ENCODE measurements around the gene SIX5. TPM values are rescaled to one million over a fixed set of nuclear protein-coding genes. Genes with fewer than 3 reads are reported as not detected.

The SIX5 gene
- 3.7 and 5.6 TPM in 2 replicates for total RNA-seq

DNA sequence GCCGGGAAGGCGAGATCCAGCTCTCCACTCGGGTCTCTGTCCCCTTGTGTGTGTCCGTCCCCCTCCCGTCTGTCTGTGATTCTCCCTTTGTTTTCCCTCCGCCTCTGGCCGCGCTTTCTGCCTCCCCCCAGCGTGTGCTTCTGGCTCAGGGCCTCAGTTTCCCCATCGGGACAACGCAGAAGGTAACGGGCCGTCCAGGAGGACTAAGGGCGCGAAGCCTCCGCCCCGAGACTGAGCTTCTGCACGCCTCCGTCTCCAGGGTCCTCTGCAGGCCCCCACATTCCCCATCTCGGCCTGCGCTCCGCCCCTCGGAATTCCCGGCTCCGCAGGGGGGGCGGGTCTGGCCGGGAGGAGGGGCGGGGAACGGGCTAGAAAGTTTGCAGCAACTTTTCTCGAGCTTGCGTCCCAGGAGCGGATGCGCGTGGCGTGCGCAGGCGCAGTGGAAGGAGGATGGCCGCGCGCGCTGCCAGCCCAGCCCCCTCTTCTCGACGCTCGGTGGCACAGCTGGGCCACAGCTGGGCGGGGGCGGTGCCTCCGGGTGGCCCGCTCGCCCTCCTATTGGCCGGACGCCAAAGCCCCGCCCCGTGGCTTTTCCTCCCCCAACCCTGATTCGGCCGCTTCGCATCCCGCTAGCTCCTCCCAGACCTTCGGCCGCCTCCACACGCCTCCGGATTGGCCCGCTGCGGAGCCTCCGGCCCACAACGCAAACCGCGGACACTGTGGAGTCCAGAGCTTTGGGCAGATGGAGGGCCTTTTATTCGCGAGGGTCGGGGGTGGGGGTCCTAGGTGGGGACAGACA, at the start of gene SIX5:
Gene SIX5 (minus strand): TSS at position 269 of the 799 bp plus-strand sequence. CDS start 408 bp downstream, outside the sequence.
- intact Hi-C loops (cut with micrococcal nuclease), result loop anchor here (1.0 kb wide), 5 partner anchors 38 to 185 kb away; partner anchors contain the start of genes MYPOP, OPA3 and QPCTL
- peak; percentile 94 for DNase-seq (ENCODE audit: low spot score)
- H3K4me3 Mint-ChIP-seq, result peak within 1 kb of the TSS; percentile 88
- H3K9me3 Mint-ChIP-seq, result no peaks in the 10 kb centered on the region
- H3K27ac Mint-ChIP-seq, result peak within 1 kb of the TSS; percentile 86
- H3K4me1 Mint-ChIP-seq (ENCODE audit: low read depth), result peaks cover 9% of the 10 kb centered on the region
- peaks cover 3% of the 10 kb centered on the region for H3K36me3 Mint-ChIP-seq (ENCODE audit: low read depth)
- peaks cover 28% of the 10 kb centered on the region for H3K27me3 Mint-ChIP-seq (ENCODE audit: insufficient read depth)

DNA sequence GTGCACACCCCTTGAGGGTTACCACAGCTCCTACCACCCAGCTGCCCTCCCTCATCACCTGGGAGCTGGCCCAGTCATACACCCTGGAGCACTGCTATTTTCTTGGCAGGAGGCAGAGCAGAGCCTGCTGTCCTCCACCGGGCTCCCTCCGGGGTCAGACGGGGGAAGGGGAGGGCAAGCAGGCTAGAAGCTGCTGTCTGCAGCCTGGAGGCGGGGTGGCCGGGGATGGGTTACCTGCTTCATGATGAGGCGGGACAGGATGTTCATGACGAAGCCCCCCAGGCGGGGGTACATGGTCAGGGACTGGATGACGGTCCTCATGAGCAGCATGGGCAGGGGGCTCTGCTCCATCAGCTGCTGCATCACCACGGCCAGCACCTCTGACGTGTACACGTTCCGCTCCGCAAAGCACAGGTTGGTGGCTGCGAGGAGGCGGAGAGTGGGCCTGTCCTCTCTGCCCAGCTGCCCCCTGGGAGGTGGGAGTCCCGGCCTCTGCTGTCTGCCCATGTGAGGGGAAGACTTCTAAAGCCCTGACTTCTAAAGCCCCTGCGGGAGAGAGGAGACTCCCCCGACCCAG, 48.8 kb upstream of the SIX5 start:
- no peak for DNase-seq (ENCODE audit: low spot score)
- Mint-ChIP-seq H3K4me1 (ENCODE audit: low read depth) (no peaks in the 10 kb centered on the region), H3K27me3 (ENCODE audit: insufficient read depth) (no peaks in the 10 kb centered on the region), H3K36me3 (ENCODE audit: low read depth) (peaks cover 7% of the 10 kb centered on the region), H3K4me3 (no peak overlapping the region), H3K27ac (no peak overlapping the region), H3K9me3 (no peaks in the 10 kb centered on the region)
- intact Hi-C loops (cut with micrococcal nuclease), result loop anchor here (1.0 to 2.0 kb wide), 5 partner anchors 19 to 84 kb away; partner anchors contain the start of gene MYPOP

DNA sequence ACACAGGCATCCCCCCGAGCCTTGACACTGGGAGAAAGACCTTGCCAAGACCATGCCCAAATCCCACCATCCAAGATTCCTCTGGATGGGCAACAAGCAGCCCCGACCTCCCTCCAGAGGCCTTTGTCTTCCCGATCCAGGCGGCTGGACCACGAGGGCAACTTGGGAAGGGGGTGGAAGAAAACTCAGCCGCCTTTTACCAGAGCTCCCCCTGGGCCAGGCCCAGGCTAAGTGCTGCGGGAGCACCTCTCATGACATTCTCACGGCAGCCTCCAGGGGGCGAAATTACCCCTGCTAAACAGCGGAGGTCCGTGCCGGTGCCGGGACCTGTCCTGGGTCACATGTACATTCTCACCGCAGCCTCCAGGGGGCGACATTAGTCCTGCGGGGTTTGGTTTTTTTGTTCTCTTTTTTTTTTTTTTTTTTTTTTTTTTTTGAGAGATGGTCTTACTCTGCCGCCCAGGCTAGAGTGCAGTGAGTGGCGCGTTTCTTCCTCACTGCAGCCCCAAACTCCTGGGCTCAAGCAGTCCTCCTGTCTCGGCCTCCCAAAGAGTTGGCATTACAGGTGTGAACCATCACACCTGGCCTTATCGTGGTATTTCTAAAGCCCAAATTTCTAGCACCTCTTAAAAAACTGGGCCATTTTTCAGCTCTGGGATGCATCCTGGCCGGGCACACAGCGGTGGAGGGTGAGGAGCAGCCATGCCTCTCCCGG, 48.1 kb upstream of the SIX5 start:
- peak; percentile 89 for DNase-seq (ENCODE audit: low spot score)
- H3K27me3 Mint-ChIP-seq (ENCODE audit: insufficient read depth), result no peaks in the 10 kb centered on the region
- no peaks in the 10 kb centered on the region for H3K4me1 Mint-ChIP-seq (ENCODE audit: low read depth)
- H3K27ac Mint-ChIP-seq, result no peak overlapping the region
- intact Hi-C loops (cut with micrococcal nuclease), result loop anchor here (1.0 to 2.0 kb wide), 5 partner anchors 18 to 85 kb away; partner anchors contain the start of gene MYPOP
- H3K9me3 Mint-ChIP-seq, result no peaks in the 10 kb centered on the region
- H3K36me3 Mint-ChIP-seq (ENCODE audit: low read depth), result peaks cover 7% of the 10 kb centered on the region
- no peak overlapping the region for H3K4me3 Mint-ChIP-seq

DNA sequence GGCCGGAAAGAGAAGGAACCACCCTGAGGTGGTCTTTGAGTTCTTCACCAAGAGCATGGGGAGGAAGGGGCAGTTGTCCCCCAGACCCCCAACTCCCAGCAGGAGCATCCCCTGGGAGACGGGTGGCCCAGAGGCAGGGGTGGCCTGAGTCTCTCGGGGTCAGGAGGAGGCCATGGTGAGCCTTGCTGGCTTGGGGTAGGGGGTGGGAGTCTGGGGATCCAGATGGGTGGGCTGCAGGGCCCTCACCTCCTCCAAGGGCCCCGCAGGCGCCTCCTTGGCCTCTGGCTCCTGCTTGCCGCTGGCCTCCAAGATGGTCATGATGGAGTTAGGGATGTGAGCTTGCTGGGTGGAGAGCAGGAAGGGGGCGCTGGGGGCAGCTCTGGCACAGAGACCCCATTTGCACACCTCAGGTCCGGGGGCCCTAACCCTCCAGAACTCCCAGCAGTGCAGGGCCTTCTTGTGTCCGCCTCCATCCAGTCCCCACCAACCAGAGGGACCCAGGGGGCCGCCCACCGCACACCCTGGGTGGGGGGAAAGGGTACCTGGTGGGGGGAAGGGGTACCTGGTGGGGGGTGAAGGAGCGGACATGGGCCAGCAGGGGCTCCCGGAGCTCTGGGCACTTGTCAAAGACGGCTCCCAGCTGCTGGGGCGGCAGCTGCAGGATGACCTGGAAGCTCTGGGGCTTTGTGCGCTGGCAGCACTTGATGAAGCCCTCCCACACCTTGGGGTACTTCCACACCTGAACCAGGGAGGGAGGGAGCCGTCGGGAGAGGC, 47.4 kb upstream of the SIX5 start:
- no peak overlapping the region for H3K4me3 Mint-ChIP-seq
- no peak overlapping the region for H3K27ac Mint-ChIP-seq
- no peaks in the 10 kb centered on the region for H3K9me3 Mint-ChIP-seq
- no peaks in the 10 kb centered on the region for H3K4me1 Mint-ChIP-seq (ENCODE audit: low read depth)
- no peaks in the 10 kb centered on the region for H3K27me3 Mint-ChIP-seq (ENCODE audit: insufficient read depth)
- peaks cover 7% of the 10 kb centered on the region for H3K36me3 Mint-ChIP-seq (ENCODE audit: low read depth)
- no peak for DNase-seq (ENCODE audit: low spot score)
- intact Hi-C loops (cut with micrococcal nuclease), result loop anchor here (1.0 to 2.0 kb wide), 5 partner anchors 18 to 86 kb away; partner anchors contain the start of gene MYPOP

DNA sequence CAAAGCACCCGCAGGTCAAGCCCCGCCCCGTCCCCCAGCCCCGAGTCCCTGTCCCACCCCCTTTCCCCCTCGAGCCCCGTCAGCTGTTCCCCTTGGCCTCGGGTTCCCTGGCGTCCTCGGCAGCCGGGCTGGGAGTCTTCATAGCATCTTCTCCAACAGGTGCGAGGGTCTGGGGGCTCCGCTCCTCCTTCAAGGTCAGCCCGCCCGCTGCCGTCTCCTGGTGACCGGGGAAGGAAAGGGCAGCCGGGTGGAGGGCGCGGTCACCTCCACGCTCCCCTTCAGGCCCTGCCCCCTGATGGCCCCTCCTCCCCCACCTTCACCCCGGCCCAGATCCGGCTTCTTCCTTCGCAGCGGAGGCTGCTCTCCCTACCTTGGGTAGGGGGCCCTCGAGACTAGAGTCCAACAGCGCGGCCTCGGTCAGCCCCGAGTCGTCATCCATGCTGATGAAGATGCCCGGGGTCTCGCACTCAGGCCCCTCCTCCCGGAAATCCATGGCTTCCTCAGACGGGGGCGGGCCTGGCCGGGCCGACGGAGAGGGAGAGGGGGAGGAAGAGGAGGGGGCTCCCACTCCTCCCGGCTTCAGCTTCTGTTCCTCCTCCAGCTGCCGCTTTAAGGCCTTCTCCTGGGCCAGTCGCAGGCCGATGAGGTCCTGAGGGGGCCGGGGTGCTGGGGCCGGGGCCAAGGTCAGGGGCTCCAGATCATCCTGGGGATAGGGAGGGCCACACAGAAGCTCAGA, 46.6 kb upstream of the SIX5 start:
- Mint-ChIP-seq H3K27me3 (ENCODE audit: insufficient read depth) (no peaks in the 10 kb centered on the region), H3K4me3 (no peak overlapping the region), H3K4me1 (ENCODE audit: low read depth) (no peaks in the 10 kb centered on the region), H3K9me3 (no peaks in the 10 kb centered on the region), H3K27ac (no peak overlapping the region), H3K36me3 (ENCODE audit: low read depth) (peaks cover 4% of the 10 kb centered on the region)
- intact Hi-C loops (cut with micrococcal nuclease), result loop anchor here (2.0 kb wide), 1 partner anchor 17 kb away; no protein-coding TSS in a partner anchor
- no peak for DNase-seq (ENCODE audit: low spot score)

DNA sequence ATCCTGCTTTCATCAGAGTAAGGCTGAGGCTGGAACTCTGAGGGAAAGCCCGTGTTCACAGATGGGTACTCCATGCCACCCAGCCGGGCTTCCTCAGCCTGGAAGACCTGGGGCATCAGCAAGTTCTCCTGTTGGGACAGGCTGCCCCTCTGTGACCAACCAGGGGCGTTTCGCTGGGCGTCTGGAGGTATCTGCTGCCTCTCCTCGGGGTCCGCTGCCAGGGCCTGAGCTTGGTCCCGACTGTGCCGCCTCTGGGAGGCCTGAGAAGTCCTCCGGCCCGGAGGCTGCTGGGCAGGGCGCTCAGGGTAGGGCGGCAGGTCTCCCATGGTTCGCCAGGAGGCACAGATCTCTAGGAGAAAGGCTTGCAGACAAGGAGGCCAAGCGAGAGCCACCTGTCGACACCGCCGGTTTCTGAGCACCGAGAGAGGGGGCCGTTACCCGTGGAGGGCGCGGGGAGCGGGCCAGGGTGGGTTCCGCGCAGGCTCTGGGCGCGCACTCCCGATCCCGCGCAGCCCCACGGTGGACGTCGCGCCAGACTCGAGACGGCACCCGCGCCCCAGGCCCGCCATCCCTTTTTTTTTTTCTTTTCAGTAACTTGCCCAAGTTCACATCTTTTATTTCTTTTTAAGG, 45.9 kb upstream of the SIX5 start, which contains the start of gene RSPH6A:
Gene RSPH6A (minus strand): TSS at position 458 of the 630 bp plus-strand sequence. CDS start 132 bp downstream, at position 326.
- DNase-seq (ENCODE audit: low spot score), result no peak
- no peaks in the 10 kb centered on the region for H3K27me3 Mint-ChIP-seq (ENCODE audit: insufficient read depth)
- H3K4me1 Mint-ChIP-seq (ENCODE audit: low read depth), result no peaks in the 10 kb centered on the region
- no peak within 1 kb of the TSS for H3K4me3 Mint-ChIP-seq
- H3K27ac Mint-ChIP-seq, result no peak within 1 kb of the TSS
- peaks cover under 1% of the 10 kb centered on the region for H3K36me3 Mint-ChIP-seq (ENCODE audit: low read depth)
- intact Hi-C loops (cut with micrococcal nuclease), result no loop called here
- no peaks in the 10 kb centered on the region for H3K9me3 Mint-ChIP-seq

DNA sequence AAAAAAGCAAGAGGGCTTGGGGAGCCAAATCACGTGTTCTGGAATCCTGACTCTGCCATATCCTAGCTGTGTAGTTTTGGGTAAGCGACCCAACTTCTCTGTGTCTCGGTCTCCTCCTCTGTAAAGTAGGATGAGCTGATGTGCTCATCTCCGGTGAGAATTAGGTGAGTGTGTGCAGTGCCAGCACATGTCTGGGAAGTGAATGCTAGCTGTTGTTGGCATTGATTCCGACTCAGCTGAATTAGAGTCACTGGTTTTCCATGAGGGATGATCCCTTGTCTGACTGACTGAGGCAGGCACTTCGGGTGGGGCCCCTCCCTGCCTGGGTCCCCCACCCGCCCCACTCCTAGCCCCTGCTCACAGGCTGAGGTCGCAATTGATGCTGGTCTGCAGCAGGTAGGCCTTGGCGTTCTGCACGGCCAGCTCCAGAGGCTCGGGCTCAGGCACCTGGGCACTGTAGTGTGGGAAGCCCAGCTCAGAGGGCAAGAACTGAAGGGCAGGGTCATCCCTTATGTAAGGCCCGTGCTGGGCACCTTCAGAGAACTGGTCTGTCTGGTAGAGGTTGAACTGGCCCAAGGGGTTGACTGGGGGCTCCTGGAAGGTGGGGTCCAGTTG, 45.2 kb upstream of the SIX5 start:
- intact Hi-C loops (cut with micrococcal nuclease), result no loop called here
- Mint-ChIP-seq H3K9me3 (no peaks in the 10 kb centered on the region), H3K27ac (no peak overlapping the region), H3K4me1 (ENCODE audit: low read depth) (peaks cover 6% of the 10 kb centered on the region), H3K4me3 (no peak overlapping the region), H3K36me3 (ENCODE audit: low read depth) (no peaks in the 10 kb centered on the region), H3K27me3 (ENCODE audit: insufficient read depth) (no peaks in the 10 kb centered on the region)
- no peak for DNase-seq (ENCODE audit: low spot score)

DNA sequence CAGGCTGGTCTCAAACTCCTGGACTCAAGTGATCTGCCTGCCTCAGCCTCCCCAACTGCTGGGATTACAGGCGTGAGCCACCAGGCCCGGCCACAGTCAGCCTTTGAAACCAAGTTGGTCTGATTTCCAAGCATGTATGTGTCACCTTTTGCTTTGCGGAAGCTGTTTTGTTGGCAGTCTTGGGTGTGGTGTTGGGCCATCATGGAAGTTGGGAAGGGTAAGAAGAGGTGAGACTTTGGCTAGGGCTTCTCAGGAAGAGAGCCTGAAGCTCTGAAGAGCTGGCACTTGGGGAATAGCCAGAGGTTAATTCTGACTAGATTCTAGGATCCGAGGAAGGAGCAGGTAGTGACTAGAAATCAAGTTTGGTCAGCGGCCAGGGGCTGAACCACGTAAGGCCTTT, 43.2 kb upstream of the SIX5 start:
- DNase-seq (ENCODE audit: low spot score), result no peak
- Mint-ChIP-seq H3K9me3 (no peaks in the 10 kb centered on the region), H3K27me3 (ENCODE audit: insufficient read depth) (no peaks in the 10 kb centered on the region), H3K4me1 (ENCODE audit: low read depth) (peaks cover 7% of the 10 kb centered on the region), H3K36me3 (ENCODE audit: low read depth) (no peaks in the 10 kb centered on the region), H3K4me3 (no peak overlapping the region), H3K27ac (no peak overlapping the region)
- intact Hi-C loops (cut with micrococcal nuclease), result no loop called here

DNA sequence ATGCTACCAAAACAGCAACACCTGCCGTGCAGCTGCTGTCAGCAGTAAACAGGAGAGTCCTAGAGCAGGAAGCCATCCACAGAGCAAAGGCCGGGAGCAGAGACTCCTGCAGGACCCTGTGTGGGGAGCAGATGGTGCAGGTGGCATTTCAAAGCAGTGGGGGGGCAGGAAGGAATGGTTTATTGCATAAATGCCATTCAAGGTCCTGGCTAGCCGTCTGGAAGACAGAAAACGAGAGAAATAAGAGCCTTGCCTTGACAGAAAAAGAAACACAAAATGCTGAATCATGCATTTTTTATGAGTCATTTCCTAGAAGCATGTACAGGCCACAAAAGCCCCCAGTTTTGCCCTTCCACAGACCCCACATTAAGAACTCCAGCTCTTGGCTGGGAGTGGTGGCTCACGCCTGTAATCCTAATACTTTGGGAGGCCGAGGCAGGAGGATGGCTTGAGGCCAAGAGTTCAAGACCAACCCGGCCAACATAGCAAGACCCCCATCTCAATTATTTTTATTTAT, 40.6 kb upstream of the SIX5 start:
- Mint-ChIP-seq H3K27me3 (ENCODE audit: insufficient read depth) (peaks cover 5% of the 10 kb centered on the region), H3K4me3 (no peak overlapping the region), H3K4me1 (ENCODE audit: low read depth) (peaks cover 7% of the 10 kb centered on the region), H3K27ac (peak overlapping the region; percentile 21), H3K9me3 (no peaks in the 10 kb centered on the region), H3K36me3 (ENCODE audit: low read depth) (no peaks in the 10 kb centered on the region)
- intact Hi-C loops (cut with micrococcal nuclease), result no loop called here
- no peak for DNase-seq (ENCODE audit: low spot score)

DNA sequence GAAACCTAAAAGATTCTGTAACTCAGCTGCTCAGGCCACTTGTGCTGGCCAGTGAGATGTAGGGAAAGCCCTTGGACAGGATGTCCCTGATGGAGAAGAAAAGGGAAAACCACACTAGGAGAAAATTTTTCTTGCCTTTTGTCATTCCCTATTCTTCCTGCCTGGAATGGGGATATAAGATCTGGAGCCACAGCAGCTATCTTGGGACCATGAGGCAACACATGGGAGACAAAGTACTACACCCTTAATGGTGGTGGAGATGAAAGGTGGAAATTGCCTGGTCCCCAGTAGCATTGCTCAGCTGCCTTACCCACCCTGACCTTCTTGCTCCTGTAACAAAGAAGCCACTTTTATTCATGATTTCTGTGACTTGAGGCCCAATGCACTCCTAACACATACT, 36.7 kb upstream of the SIX5 start:
- intact Hi-C loops (cut with micrococcal nuclease), result no loop called here
- Mint-ChIP-seq H3K4me1 (ENCODE audit: low read depth) (peaks cover 7% of the 10 kb centered on the region), H3K27me3 (ENCODE audit: insufficient read depth) (peaks cover 14% of the 10 kb centered on the region), H3K9me3 (no peaks in the 10 kb centered on the region), H3K4me3 (no peak overlapping the region), H3K36me3 (ENCODE audit: low read depth) (no peaks in the 10 kb centered on the region), H3K27ac (no peak overlapping the region)
- no peak for DNase-seq (ENCODE audit: low spot score)

DNA sequence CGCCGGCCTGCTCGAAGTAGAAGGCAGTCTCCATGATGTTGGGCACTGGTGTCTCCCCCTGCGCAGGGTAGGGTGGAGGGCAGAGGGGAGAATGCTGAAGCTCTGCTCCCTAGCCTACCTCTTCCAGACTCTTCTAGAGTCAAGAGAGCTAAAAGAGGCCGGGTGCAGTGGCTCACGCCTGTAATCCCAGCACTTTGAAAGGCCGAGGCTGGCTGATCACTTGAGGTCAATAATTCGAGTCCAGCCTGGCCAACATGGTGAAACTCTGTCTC, 35.8 kb upstream of the SIX5 start:
- Mint-ChIP-seq H3K9me3 (no peaks in the 10 kb centered on the region), H3K27ac (no peak overlapping the region), H3K27me3 (ENCODE audit: insufficient read depth) (peaks cover 14% of the 10 kb centered on the region), H3K4me1 (ENCODE audit: low read depth) (peaks cover 7% of the 10 kb centered on the region), H3K36me3 (ENCODE audit: low read depth) (no peaks in the 10 kb centered on the region), H3K4me3 (no peak overlapping the region)
- intact Hi-C loops (cut with micrococcal nuclease), result no loop called here
- no peak for DNase-seq (ENCODE audit: low spot score)

All from activated T-helper 1 cell treated with anti-CD3 and anti-CD28 coated beads, Interleukin-12 subunit alpha, Interleukin-12 subunit beta, Interleukin-2, Interleukin-4 antibody, amounts not matched to agents 30 ng/mL and 10 ng/mL and 1 ng/mL, durations not matched to agents 14 hours and 24 hours and 36 hours (primary cell).